ENCODE results near the gene NLRP14.

Gene NLRP14

DNA sequence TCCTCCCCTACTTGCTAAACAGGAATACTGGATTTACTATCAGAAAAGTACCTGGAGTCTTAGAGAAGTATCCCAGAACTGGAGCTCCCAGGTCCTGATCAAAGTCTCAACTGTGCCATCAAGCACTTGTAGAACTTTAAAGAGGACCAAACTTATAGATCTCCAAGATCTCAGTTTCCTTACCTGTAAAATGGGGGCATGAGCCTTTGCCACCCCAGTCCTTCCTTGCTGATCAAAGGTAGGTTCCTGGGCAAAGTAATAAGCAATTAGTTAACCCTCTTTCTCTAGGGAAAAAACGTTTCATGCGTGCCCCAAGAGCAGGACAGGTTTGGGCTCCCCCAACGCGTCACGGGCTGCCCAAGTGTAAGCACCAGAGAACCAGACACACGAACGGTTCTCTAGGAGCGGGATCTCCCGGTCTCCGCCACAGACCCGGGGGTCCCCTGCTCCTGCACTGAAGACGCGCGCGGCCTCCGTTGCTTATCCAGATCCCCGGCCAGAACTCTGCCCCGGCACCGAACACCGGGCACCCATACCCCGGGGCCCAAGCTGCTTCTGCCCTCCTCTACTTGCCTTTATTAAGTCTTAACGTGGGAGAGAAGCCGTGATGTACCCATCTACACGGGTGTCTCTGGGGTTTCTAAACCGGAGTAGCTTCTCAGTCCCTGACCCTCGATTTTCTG lies 638 bp upstream of the NLRP14 start:
- DNase-seq (ENCODE audit: insufficient read length) = no peak

DNA sequence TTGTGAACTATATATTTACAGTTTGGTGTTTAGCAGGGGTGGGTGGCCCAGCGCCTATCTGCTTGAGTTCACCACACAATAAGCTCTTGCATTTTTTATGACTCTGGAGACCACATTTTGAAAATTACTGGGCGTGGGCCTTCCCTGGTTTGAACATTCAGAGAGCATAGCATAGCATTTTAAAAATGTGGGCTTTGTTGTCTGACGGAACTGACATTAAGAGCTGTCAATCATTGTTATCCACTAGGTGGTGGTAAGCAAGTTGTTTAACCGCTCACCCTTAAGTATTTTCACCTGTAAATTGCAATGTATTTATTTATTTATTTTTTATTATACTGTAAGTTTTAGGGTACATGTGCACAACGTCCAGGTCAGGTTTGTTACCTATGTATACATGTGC lies 1.0 kb downstream of the NLRP14 start:
- FAIRE-seq (no peak), DNase-seq (ENCODE audit: insufficient read length) (no peak)
- TF ChIP-seq POLR2A (IDR thresholded peaks at IDR 0.05; ENCODE audit: low read depth, low read length) (no peak), TAF1 (IDR thresholded peaks at IDR 0.05; ENCODE audit: borderline replicate concordance, low read depth, low read length) (no peak), POLR2AphosphoS5 (IDR thresholded peaks at IDR 0.05; ENCODE audit: low read depth, low read length) (no peak)

More for the DNA sequence above, 638 bp upstream of the NLRP14 start:
- TF ChIP-seq TAF1 (IDR thresholded peaks at IDR 0.05; ENCODE audit: borderline replicate concordance, low read depth, low read length) = no peak
- peak; percentile 14 for FAIRE-seq

DNA sequence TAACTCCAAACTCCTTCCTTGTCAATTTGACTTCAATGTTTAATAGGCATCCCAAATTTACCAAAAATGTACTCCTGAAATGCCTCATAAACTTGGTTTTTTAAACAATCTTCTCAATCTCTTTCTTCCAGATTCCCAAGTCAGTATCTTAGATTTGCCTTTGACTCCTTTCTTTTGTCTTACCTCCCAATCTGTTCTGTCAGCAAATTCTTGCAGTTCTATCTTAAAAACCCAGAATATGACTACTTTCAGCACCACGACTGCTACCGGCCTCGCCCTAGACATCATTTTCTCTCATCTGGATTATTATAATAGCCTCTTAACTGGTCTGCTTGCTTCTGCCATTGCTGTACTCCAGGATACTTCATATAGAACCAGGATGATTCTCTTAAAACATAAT lies 7.9 kb downstream of the NLRP14 start:
- TF ChIP-seq POLR2A (IDR thresholded peaks at IDR 0.05; ENCODE audit: low read depth, low read length) (no peak), TAF1 (IDR thresholded peaks at IDR 0.05; ENCODE audit: borderline replicate concordance, low read depth, low read length) (no peak), POLR2AphosphoS5 (IDR thresholded peaks at IDR 0.05; ENCODE audit: low read depth, low read length) (no peak)
- no peak for FAIRE-seq

DNA sequence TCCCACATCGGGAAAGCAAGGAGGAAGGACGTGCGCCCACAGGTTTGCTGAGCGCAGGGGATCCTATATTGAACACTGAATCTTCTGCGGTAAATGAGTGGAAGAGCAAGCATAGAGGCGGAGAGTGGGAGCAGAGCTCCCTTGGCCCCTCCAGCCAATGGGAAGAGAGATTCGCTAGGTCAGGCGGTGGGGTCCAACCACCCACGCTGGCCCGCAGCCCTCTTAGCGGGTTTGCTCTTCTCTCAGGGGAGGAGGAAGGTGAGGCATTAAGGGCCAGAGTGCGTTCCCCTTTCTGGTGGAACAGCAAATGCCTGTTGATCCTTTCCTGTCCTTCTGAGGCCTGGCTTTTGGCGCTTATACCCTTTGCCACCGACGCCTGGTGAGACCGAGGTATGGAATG lies 10.6 kb downstream of the NLRP14 start:
- FAIRE-seq (no peak), DNase-seq (ENCODE audit: insufficient read length) (no peak)
- TF ChIP-seq POLR2A (IDR thresholded peaks at IDR 0.05; ENCODE audit: low read depth, low read length) (no peak), TAF1 (IDR thresholded peaks at IDR 0.05; ENCODE audit: borderline replicate concordance, low read depth, low read length) (no peak), POLR2AphosphoS5 (IDR thresholded peaks at IDR 0.05; ENCODE audit: low read depth, low read length) (no peak)

More for the DNA sequence above, 7.9 kb downstream of the NLRP14 start:
- DNase-seq (ENCODE audit: insufficient read length) = no peak

DNA sequence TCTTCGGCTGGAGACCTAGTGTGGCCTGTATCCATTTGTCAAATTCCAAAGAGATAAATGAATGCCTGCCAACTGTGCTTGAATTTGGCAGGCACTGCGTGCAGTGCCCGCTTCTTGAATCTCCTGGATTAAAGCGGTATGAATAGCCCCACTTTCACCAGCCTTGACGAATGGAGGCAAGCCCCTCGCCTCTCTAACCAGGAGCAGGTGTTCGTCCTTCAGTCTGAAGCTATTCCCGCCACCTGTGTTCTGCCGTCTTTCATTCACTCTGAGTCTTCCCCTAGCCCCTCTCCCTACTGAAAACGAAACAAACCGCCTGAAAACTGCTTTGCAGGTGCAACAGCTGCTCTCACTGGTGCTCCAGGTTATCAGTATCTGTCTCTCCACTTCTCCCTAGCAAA lies 11.2 kb downstream of the NLRP14 start:
- FAIRE-seq (no peak), DNase-seq (ENCODE audit: insufficient read length) (no peak)
- no peak for TF ChIP-seq POLR2AphosphoS5 (IDR thresholded peaks at IDR 0.05; ENCODE audit: low read depth, low read length)
- no peak for TF ChIP-seq POLR2A (IDR thresholded peaks at IDR 0.05; ENCODE audit: low read depth, low read length)
- TF ChIP-seq TAF1 (IDR thresholded peaks at IDR 0.05; ENCODE audit: borderline replicate concordance, low read depth, low read length) = no peak

DNA sequence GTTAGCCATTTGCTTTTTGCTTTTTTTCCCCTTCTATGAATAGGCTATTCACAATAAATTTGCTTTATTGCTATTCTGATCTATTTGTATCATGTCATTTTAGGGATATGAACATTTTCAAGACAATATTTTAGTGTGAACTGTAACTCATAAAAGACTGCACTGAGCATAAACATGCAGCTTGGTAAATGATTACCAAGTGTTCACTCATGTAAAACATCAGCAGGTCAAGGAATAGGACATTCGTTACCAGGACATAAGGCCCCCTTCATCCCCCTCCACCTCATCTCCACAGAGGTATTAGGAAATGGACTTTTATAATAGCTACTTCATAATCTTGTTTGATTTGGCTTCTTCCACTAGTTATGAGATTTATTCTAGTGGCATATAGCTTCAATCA lies 12.4 kb downstream of the NLRP14 start:
- DNase-seq (ENCODE audit: insufficient read length) (no peak), FAIRE-seq (no peak)
- TF ChIP-seq POLR2A (IDR thresholded peaks at IDR 0.05; ENCODE audit: low read depth, low read length) = no peak
- no peak for TF ChIP-seq TAF1 (IDR thresholded peaks at IDR 0.05; ENCODE audit: borderline replicate concordance, low read depth, low read length)
- no peak for TF ChIP-seq POLR2AphosphoS5 (IDR thresholded peaks at IDR 0.05; ENCODE audit: low read depth, low read length)

DNA sequence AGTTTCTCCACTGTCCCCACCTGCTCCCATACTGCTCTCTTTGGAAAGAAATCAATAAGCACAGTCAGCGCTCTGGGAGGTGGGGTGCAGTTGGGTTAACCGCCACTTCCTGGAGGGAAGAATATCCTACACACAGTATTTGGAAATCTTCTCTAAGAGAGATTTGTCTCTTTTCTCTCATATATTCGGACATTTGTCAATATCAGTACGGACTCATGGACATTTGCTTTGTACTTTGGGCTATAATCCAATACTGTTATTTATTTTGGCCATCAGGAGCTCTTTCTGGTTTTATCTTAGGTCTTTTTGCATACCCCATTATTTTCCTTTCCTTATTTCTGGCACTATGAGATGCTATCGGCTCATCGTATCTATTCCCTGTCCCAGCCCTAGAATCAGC lies 13.7 kb downstream of the NLRP14 start:
- FAIRE-seq = no peak
- DNase-seq (ENCODE audit: insufficient read length) = no peak
- TF ChIP-seq POLR2AphosphoS5 (IDR thresholded peaks at IDR 0.05; ENCODE audit: low read depth, low read length) = no peak

DNA sequence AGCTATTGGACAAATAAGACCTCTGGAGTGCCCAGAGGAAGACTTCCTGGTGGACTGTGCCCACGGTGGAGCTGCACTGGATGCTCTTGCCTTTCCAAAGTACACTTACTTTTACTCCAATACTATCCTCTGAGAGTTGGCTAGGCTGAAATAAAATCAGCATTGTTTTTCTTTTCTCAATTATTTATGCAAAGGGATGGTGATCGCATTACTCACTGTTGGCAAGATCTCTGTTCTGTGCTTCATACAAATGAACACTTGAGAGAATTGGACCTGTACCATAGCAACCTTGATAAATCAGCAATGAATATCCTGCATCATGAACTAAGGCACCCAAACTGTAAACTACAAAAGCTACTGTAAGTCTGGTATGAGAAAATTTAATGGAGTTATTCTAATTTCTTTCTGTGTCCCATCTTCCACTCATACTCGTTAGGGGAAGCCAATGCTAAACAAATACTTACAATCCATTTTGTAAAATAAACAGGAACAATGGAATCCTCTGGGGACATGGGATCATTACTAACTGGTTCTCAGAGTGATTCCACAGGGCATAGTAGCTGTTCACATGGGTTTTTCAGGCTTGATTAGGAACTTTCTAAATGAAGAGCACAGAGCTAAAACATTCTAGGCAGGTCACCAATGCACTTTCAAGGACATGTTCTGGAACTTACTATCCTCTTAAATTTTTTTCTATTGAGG lies 26.3 kb downstream of the NLRP14 start:
- no peak for TF ChIP-seq TAF1 (IDR thresholded peaks at IDR 0.05; ENCODE audit: borderline replicate concordance, low read depth, low read length)
- TF ChIP-seq POLR2A (IDR thresholded peaks at IDR 0.05; ENCODE audit: low read depth, low read length) = no peak
- TF ChIP-seq POLR2AphosphoS5 (IDR thresholded peaks at IDR 0.05; ENCODE audit: low read depth, low read length) = no peak
- FAIRE-seq = no peak
- no peak for DNase-seq (ENCODE audit: insufficient read length)

DNA sequence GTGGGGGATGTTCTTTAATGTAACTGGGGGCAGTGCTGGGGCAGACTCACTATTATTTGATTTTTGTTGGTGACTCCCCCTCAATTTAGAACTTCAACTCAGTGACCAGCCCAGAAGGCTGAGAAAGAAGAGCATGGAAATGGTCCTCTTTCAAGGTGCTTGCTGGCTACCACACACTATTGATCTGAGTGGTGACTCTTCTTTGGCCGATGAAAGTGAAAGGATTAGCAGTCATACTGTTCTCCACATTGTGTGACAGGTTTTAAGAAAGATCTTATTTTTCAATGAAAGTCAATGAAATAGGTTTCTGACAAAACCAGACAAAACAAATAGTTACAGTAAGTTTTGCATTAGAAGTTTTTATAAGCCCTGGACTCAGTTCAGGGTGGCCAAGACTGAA lies 29.9 kb downstream of the NLRP14 start:
- FAIRE-seq (peak; percentile 33), DNase-seq (ENCODE audit: insufficient read length) (no peak)
- TF ChIP-seq POLR2AphosphoS5 (IDR thresholded peaks at IDR 0.05; ENCODE audit: low read depth, low read length) (no peak), POLR2A (IDR thresholded peaks at IDR 0.05; ENCODE audit: low read depth, low read length) (no peak), TAF1 (IDR thresholded peaks at IDR 0.05; ENCODE audit: borderline replicate concordance, low read depth, low read length) (no peak)

DNA sequence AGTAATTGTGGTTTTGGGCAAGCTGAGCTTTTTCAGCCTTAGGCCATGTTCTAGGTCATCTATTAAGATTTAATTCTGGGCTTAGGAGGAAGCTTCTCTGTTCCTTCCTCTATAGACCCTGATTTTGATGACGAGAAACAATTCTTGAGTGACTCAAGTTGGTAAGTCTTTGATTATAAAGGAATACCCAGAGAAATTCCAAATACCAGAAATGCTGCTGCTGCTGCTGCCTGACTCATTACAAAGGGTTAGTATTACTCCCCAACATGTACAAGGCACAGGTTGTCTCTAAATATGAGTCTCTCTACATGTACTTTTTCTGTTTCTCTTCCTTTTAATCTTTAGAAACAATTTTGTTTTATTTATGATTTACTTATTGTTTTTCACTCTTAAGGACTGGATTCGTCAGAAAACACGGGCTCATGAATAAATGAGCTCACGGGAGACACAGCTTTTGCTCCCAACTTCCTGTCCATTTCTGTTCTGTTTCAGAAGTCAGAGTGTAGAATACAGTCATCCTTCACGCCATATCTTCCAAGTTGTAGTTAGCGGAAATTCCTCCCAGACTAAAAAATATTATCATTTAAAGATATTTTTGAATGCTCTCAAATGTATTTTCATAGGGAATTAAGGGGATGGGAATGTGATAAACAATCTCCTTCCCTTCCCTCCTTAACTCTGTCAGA lies 36.7 kb downstream of the NLRP14 start:
- TF ChIP-seq POLR2AphosphoS5 (IDR thresholded peaks at IDR 0.05; ENCODE audit: low read depth, low read length) (no peak), TAF1 (IDR thresholded peaks at IDR 0.05; ENCODE audit: borderline replicate concordance, low read depth, low read length) (no peak), POLR2A (IDR thresholded peaks at IDR 0.05; ENCODE audit: low read depth, low read length) (no peak)
- FAIRE-seq (peak; percentile 80), DNase-seq (ENCODE audit: insufficient read length) (no peak)

DNA sequence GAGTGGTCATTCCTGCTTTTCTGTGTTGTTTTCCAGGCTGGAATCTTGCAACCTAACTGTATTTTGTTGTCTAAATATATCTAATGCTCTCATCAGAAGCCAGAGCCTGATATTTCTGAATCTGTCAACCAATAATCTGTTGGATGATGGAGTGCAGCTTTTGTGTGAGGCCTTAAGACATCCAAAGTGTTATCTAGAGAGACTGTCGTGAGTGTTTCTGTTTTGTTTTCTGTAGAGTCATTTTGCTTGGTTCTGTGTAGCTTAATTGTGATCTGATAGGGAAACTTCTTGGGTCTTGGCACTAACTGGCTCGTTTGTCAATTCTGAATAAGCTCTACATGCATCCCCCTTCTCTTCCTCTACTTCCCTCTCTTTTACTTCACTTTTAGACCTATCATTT lies 37.4 kb downstream of the NLRP14 start:
- no peak for DNase-seq (ENCODE audit: insufficient read length)
- peak; percentile 42 for FAIRE-seq
- no peak for TF ChIP-seq POLR2A (IDR thresholded peaks at IDR 0.05; ENCODE audit: low read depth, low read length)
- no peak for TF ChIP-seq TAF1 (IDR thresholded peaks at IDR 0.05; ENCODE audit: borderline replicate concordance, low read depth, low read length)
- no peak for TF ChIP-seq POLR2AphosphoS5 (IDR thresholded peaks at IDR 0.05; ENCODE audit: low read depth, low read length)

DNA sequence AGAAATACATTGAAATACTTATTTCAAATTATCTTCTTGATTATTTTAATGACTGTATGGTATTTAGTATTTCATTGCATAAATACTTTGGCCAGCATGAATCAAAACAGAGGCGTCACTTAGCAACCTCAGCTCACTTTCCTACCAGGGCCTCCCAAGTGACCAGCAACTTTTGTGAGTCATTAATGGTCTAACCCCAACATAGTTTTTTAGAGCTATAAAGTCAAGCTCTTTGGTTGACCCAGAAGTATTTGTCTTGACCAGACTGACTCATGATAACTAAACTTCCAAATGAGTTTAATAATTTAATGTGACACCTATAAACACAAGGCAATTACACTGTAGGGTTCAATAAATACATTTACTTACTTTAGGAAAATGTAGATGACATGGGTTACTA lies 40.6 kb downstream of the NLRP14 start:
- DNase-seq (ENCODE audit: insufficient read length) = no peak
- FAIRE-seq = no peak
- TF ChIP-seq TAF1 (IDR thresholded peaks at IDR 0.05; ENCODE audit: borderline replicate concordance, low read depth, low read length) = no peak
- no peak for TF ChIP-seq POLR2A (IDR thresholded peaks at IDR 0.05; ENCODE audit: low read depth, low read length)
- no peak for TF ChIP-seq POLR2AphosphoS5 (IDR thresholded peaks at IDR 0.05; ENCODE audit: low read depth, low read length)
